ENCODE results near the gene SLCO6A1.

The SLCO6A1 gene, protein sequence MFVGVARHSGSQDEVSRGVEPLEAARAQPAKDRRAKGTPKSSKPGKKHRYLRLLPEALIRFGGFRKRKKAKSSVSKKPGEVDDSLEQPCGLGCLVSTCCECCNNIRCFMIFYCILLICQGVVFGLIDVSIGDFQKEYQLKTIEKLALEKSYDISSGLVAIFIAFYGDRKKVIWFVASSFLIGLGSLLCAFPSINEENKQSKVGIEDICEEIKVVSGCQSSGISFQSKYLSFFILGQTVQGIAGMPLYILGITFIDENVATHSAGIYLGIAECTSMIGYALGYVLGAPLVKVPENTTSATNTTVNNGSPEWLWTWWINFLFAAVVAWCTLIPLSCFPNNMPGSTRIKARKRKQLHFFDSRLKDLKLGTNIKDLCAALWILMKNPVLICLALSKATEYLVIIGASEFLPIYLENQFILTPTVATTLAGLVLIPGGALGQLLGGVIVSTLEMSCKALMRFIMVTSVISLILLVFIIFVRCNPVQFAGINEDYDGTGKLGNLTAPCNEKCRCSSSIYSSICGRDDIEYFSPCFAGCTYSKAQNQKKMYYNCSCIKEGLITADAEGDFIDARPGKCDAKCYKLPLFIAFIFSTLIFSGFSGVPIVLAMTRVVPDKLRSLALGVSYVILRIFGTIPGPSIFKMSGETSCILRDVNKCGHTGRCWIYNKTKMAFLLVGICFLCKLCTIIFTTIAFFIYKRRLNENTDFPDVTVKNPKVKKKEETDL

DNA sequence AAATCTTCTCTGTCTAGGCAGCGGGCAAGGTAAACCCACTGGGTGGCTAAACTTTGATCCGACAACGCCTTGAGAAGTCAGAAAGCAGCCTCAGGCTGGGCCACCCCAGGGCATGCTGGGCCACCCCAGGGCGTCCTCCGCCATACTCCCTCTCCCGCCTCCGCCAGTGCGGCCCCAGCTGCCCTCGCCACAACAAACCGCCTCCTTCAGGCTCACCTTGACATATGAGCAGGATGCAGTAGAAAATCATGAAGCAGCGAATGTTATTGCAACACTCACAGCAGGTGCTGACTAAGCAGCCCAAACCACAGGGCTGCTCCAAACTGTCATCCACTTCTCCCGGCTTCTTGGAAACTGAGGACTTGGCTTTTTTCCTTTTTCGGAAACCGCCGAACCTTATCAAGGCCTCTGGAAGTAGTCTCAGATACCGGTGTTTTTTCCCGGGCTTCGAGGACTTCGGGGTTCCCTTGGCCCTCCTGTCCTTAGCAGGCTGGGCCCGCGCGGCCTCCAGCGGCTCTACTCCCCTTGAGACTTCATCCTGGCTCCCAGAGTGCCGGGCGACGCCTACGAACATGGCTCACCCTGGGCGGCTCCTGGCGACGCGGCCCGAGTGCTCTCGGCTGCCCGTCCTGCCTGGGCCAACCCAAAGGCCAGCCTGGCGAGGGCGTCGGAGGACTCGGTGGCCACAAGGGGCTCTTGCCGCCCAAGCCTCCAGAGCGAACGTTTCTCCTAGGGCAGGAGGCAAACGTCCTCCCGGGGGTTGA lies at the start of gene SLCO6A1:
Gene SLCO6A1, minus strand, starts transcription at position 731 of the 764 bp plus-strand sequence. Its CDS starts 157 bp downstream, at position 574.
- TF ChIP-seq, protein P1, sequence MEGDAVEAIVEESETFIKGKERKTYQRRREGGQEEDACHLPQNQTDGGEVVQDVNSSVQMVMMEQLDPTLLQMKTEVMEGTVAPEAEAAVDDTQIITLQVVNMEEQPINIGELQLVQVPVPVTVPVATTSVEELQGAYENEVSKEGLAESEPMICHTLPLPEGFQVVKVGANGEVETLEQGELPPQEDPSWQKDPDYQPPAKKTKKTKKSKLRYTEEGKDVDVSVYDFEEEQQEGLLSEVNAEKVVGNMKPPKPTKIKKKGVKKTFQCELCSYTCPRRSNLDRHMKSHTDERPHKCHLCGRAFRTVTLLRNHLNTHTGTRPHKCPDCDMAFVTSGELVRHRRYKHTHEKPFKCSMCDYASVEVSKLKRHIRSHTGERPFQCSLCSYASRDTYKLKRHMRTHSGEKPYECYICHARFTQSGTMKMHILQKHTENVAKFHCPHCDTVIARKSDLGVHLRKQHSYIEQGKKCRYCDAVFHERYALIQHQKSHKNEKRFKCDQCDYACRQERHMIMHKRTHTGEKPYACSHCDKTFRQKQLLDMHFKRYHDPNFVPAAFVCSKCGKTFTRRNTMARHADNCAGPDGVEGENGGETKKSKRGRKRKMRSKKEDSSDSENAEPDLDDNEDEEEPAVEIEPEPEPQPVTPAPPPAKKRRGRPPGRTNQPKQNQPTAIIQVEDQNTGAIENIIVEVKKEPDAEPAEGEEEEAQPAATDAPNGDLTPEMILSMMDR (IDR thresholded peaks at IDR 0.05; ENCODE audit: control extremely low read depth, extremely low read depth, low read depth, missing control alignments), result no peak
- CTCF ChIA-PET, result no interaction called here
- POLR2A ChIA-PET, result no interaction called here
- DNase-seq (ENCODE audit: extremely low spot score), result no peak

DNA sequence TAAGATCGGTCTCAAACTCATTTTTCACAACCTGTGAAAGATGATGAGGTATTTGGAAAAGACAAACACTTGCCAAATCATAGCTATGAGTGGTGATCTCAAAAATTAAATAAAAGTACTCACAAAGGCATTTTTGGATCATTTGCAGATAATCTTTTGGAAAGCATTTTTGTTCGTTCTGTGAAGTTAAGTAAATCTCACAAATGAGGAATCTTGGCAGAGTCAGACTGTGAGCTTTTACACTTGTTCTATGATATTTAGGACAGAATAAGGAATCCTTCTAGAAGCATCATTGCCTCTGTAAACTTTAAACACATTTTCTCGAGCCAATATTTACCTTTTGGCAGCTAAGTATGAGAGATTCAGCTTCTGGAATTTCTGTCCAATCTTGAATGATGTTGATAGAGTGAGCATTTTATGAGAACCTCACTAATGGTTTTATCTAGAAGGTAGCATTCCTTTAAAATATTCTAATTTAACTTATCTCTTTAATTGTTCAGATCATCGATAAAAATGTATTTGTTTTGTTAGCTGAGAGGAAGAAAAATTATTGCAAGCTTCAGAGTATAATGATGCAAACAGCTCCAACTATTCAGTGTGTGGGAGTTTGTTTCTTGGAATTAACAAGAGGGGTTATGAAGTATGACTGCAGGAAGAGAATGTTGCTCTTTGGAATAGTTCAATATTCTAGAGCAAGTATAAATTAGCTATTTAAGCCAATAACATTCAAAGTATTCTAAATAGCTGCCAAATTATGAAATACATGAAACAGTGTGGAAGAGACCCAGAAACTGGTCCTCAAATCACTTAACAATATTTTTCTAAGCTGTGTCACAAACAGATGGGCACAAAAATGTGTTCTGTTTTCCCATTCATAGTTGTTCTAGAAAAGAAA lies 48.6 kb upstream of the SLCO6A1 start:
- POLR2A ChIA-PET, result no interaction called here
- CTCF ChIA-PET, result interaction anchor here (1.0 to 2.2 kb wide), 6 partner anchors 10 to 16 kb away, joined by 3 to 10 read pairs (median 6); no protein-coding TSS in a partner anchor
- DNase-seq (ENCODE audit: extremely low spot score), result no peak
- TF ChIP-seq, protein P1 (IDR thresholded peaks at IDR 0.05; ENCODE audit: control extremely low read depth, extremely low read depth, low read depth, missing control alignments), result no peak

DNA sequence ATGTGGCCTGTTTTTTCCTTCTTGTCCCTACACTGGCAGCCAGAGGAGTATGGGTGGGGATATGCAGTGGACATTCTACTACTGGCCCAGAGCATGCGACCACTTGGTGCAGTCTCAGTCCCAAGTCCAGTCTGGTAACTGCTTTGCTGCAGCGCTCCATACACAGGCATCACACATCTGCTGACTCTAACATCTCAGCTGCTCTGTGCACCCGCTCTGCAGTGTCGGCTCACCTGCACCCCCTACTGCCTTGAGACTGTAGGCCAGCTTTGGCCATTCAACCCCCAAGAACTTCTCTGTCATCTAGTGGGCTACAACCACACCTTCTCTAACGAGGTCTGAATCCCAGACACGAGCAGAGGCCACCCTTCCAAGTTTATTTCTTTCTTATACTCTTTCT lies 46.4 kb upstream of the SLCO6A1 start:
- no peak for DNase-seq (ENCODE audit: extremely low spot score)
- TF ChIP-seq, protein P1 (IDR thresholded peaks at IDR 0.05; ENCODE audit: control extremely low read depth, extremely low read depth, low read depth, missing control alignments), result no peak
- POLR2A ChIA-PET, result no interaction called here
- CTCF ChIA-PET, result interaction anchor here (1.0 to 1.8 kb wide), 3 partner anchors 7 to 16 kb away, joined by 3 to 9 read pairs (median 3); no protein-coding TSS in a partner anchor

GRCh38 chr5:102542057-102542456 lies 43.3 kb upstream of the SLCO6A1 start:
- DNase-seq (ENCODE audit: extremely low spot score), result no peak
- POLR2A ChIA-PET, result no interaction called here
- TF ChIP-seq, protein P1 (IDR thresholded peaks at IDR 0.05; ENCODE audit: control extremely low read depth, extremely low read depth, low read depth, missing control alignments), result no peak
- CTCF ChIA-PET, result interaction anchor here (1.0 to 1.7 kb wide), 2 partner anchors 9 to 69 kb away, joined by 3 to 5 read pairs; no protein-coding TSS in a partner anchor

- ChIA-PET POLR2A (no interaction called here), CTCF (no interaction called here)
- DNase-seq (ENCODE audit: extremely low spot score), result no peak
- TF ChIP-seq, protein P1 (IDR thresholded peaks at IDR 0.05; ENCODE audit: control extremely low read depth, extremely low read depth, low read depth, missing control alignments), result no peak
These were observed 41.4 kb upstream of the SLCO6A1 start for GRCh38 chr5:102539996-102540728.
